Nephron progenitor cell (in vitro differentiated cells): ENCODE data around the gene WDR18.

Source experiments
- DNase-seq: peaks from one replicate; pipeline ENCODE4 v3.0.0; 2021
- H3K27ac Mint-ChIP-seq: 2 replicates; pipeline ENCODE4 v1.8.0; 2021; ENCODE audit warnings: mild to moderate bottlenecking, moderate library complexity, mixed read lengths
- H3K27me3 Mint-ChIP-seq: 2 replicates; pipeline ENCODE4 v1.8.0; 2021; ENCODE audit warnings: mild to moderate bottlenecking, low read depth, mixed read lengths; ENCODE audit not compliant: poor library complexity
- H3K36me3 Mint-ChIP-seq: 2 replicates; pipeline ENCODE4 v1.8.0; 2021; ENCODE audit warnings: low read depth, mixed read lengths
- H3K4me1 Mint-ChIP-seq: 2 replicates; pipeline ENCODE4 v1.8.0; 2021; ENCODE audit warnings: mixed read lengths
- H3K4me3 Mint-ChIP-seq: 2 replicates; pipeline ENCODE4 v1.8.0; 2021; ENCODE audit warnings: mild to moderate bottlenecking, moderate library complexity, mixed read lengths
- H3K9me3 Mint-ChIP-seq: 2 replicates; pipeline ENCODE4 v1.8.0; 2021; ENCODE audit warnings: mild to moderate bottlenecking, moderate library complexity, mixed read lengths
- CTCF ChIP-seq: fragments of 200-600 bp; sonication (generic); IDR thresholded peaks from 2 replicates; pipeline ENCODE4 v1.5.0; 2021; ENCODE audit warnings: antibody characterized with exemption

The WDR18 gene

GRCh38 chr19:1042689-1043511 is 58.8 kb downstream of the WDR18 start:
- Mint-ChIP-seq H3K36me3 (peaks cover 11% of the 10 kb centered on the region), H3K27ac (no peak overlapping the region), H3K4me3 (no peak overlapping the region), H3K4me1 (peaks cover 29% of the 10 kb centered on the region), H3K9me3 (no peaks in the 10 kb centered on the region), H3K27me3 (peaks cover 3% of the 10 kb centered on the region)
- DNase-seq = no peak
- TF ChIP-seq CTCF = no peak
